Body of pancreas (tissue), 4 donors: ENCODE results near the gene ANTXRL. TPM values are rescaled to one million over a fixed set of nuclear protein-coding genes. Genes with fewer than 3 reads are reported as not detected.
"Not testable (repeated sequence)": the region's sequence is repeated elsewhere in the genome, so short reads cannot be mapped to it uniquely, and the experiment has no call there.

Source experiments
- ATAC-seq: fragments of 150-250 bp; one replicate; pipeline ENCODE4 v1.9.1; 2016
- DNase-seq, 4 donors: peaks; one replicate each; pipeline ENCODE4 v3.0.0-alpha.2; 2019
- H3K27ac ChIP-seq, 4 donors: fragments of 200-600 bp; sonication (generic); 1 replicate in 3 of 4; 2 replicates in 1 of 4; pipeline versions ENCODE4 v1.5.1 to v1.6.1; 2016 to 2019; ENCODE audit warnings: mild to moderate bottlenecking in 1 of 4, mixed read lengths in 1 of 4, moderate library complexity in 1 of 4
- H3K27me3 ChIP-seq, 2 donors: fragments of 200-600 bp; sonication (generic); one replicate each; pipeline ENCODE4 v1.6.0; 2016; ENCODE audit warnings: mild to moderate bottlenecking in 1 of 2
- H3K36me3 ChIP-seq, 2 donors: fragments of 200-600 bp; sonication (generic); replicated peaks in 1 of 2; 2 replicates each; pipeline ENCODE4 v1.5.1; 2016; ENCODE audit warnings: low read depth in 2 of 2; ENCODE audit not compliant: insufficient read depth in 1 of 2
- H3K4me1 ChIP-seq: fragments of 200-600 bp; sonication (generic); one replicate; pipeline ENCODE4 v1.6.0; 2016
- H3K4me3 ChIP-seq, 2 donors: fragments of 200-600 bp; sonication (generic); 1 replicate in 1 of 2; 2 replicates in 1 of 2; pipeline ENCODE4 v1.5.1; 2016 to 2019
- H3K9me3 ChIP-seq, 3 donors: fragments of 200-600 bp; sonication (generic); 1 replicate in 2 of 3; 2 replicates in 1 of 3; pipeline ENCODE4 v1.5.1; 2016
- POLR2A ChIP-seq, 3 donors: fragments of 450-650 bp; IDR thresholded peaks; one replicate each; pipeline ENCODE4 v1.6.1; 2016; ENCODE audit warnings: antibody characterized with exemption in 3 of 3, mild to moderate bottlenecking in 2 of 3
- WGBS, 2 donors: methylation state at CpG; one replicate each; pipeline ENCODE4 v1.1.5; 2017; 5-methylcytosine and 5-hydroxymethylcytosine counted together
- intact Hi-C: fragments of 100-400 bp; cut with DNase I; formaldehyde crosslinking; loops from one replicate; pipeline ENCODE4 v1.15.1; 2023
- total RNA-seq, 2 donors: library from RNA; depleted of rRNA; stranded (reverse); fragments of >200 nt; gene quantifications; one replicate each; pipeline ENCODE4 v1.1.0, GENCODE V29; 2016
- TF ChIP-seq, protein P1 (sequence below), 7 experiments: fragments of 450-650 bp in 4 of 7; fragments of 200-600 bp in 3 of 7; sonication (generic) in 3 of 7; IDR thresholded peaks; one replicate each; pipeline ENCODE4 v1.5.1; 2016 to 2019; ENCODE audit warnings: antibody characterized with exemption in 7 of 7

The ANTXRL gene
- total RNA-seq, 2 donors from 2014 or later: not detected

DNA sequence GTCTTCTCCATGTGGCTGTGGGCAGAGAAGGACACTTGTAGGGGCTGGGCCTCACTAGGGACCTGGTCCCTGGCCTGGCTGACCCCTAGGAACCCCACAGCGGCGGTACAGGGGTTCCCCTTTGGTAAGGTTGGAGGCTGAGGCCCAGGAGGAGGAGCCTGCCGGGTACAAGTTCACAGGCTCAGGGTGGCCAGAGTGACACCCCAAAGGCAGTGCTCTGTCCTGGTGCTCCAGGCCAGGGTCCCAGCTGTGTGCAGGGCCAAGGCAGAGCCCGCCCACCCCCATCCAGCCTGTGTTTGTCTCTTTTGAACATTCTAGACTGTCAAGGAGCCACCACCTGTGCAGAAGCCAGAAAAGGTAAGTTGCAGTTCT is 23.3 kb downstream of the ANTXRL start:
- no peak for TF ChIP-seq POLR2A (IDR thresholded peaks at IDR 0.05)
- TF ChIP-seq, protein P1, sequence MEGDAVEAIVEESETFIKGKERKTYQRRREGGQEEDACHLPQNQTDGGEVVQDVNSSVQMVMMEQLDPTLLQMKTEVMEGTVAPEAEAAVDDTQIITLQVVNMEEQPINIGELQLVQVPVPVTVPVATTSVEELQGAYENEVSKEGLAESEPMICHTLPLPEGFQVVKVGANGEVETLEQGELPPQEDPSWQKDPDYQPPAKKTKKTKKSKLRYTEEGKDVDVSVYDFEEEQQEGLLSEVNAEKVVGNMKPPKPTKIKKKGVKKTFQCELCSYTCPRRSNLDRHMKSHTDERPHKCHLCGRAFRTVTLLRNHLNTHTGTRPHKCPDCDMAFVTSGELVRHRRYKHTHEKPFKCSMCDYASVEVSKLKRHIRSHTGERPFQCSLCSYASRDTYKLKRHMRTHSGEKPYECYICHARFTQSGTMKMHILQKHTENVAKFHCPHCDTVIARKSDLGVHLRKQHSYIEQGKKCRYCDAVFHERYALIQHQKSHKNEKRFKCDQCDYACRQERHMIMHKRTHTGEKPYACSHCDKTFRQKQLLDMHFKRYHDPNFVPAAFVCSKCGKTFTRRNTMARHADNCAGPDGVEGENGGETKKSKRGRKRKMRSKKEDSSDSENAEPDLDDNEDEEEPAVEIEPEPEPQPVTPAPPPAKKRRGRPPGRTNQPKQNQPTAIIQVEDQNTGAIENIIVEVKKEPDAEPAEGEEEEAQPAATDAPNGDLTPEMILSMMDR (IDR thresholded peaks at IDR 0.05): no peak
- WGBS, 2 donors: 78 to 79% methylated on average over 4 of the region's 4 CpGs
- H3K4me3 ChIP-seq: no peak overlapping the region
- no peaks in the 10 kb centered on the region for H3K9me3 ChIP-seq
- no peak overlapping the region for H3K27ac ChIP-seq
- ATAC-seq (no peak), DNase-seq (no peak)
- peaks cover 2% of the 10 kb centered on the region for H3K4me1 ChIP-seq
- H3K27me3 ChIP-seq: no peaks in the 10 kb centered on the region
- H3K36me3 ChIP-seq: no peaks in the 10 kb centered on the region
- intact Hi-C loops: no loop called here

DNA sequence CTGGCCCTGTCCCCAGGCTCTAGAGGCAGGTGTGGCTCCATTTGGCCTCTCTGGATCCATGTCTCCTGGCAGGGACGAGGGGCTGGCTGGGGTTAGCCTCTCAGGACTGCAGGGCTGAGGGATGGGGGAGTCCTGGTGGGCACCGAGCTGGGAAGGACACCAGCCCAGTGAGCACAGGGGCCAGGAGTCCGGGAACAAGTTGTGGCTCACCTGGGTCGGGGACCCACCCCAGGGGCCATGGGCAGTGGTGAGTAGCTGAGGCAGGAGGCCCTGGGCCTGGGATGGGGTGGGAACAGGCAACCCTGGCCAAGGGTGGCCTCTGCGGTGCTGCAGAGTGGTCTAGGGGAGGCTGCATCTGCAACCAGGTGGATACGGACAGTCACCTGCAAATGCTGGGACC is 24.1 kb downstream of the ANTXRL start:
- no peaks in the 10 kb centered on the region for H3K27me3 ChIP-seq
- H3K9me3 ChIP-seq: no peaks in the 10 kb centered on the region
- no peaks in the 10 kb centered on the region for H3K36me3 ChIP-seq
- H3K4me3 ChIP-seq: no peak overlapping the region
- intact Hi-C loops: no loop called here
- no peak overlapping the region for H3K27ac ChIP-seq
- 75 to 91% methylated on average over 5 to 6 of the region's 6 CpGs for WGBS, 2 donors
- peak in 1 of 4 donors; percentile 7 for DNase-seq
- H3K4me1 ChIP-seq: peaks cover 9% of the 10 kb centered on the region
- no peak for TF ChIP-seq POLR2A (IDR thresholded peaks at IDR 0.05)
- TF ChIP-seq, protein P1 (IDR thresholded peaks at IDR 0.05): no peak
- ATAC-seq: no peak

GRCh38 chr10:46311501-46311951 is 24.7 kb downstream of the ANTXRL start:
- Histone ChIP-seq H3K36me3 (no peaks in the 10 kb centered on the region), H3K4me3 (no peak overlapping the region), H3K27me3 (no peaks in the 10 kb centered on the region), H3K9me3 (no peaks in the 10 kb centered on the region), H3K4me1 (peaks cover 9% of the 10 kb centered on the region), H3K27ac (no peak overlapping the region)
- ATAC-seq (no peak), DNase-seq (peak in 1 of 4 donors; percentile 8)
- TF ChIP-seq POLR2A (IDR thresholded peaks at IDR 0.05): no peak
- TF ChIP-seq, protein P1 (IDR thresholded peaks at IDR 0.05): no peak
- WGBS, 2 donors: 80 to 82% methylated on average over 6 to 7 of the region's 7 CpGs
- intact Hi-C loops: no loop called here

- H3K4me1 ChIP-seq, H3K36me3 ChIP-seq, H3K4me3 ChIP-seq, ATAC-seq, DNase-seq, intact Hi-C loops, H3K27ac ChIP-seq, H3K27me3 ChIP-seq, H3K9me3 ChIP-seq: not testable (repeated sequence)
- 59 to 77% methylated on average over 4 to 7 of the region's 9 CpGs for WGBS, 2 donors
Observed at GRCh38 chr10:46311961-46312431, 25.2 kb downstream of the ANTXRL start.

DNA sequence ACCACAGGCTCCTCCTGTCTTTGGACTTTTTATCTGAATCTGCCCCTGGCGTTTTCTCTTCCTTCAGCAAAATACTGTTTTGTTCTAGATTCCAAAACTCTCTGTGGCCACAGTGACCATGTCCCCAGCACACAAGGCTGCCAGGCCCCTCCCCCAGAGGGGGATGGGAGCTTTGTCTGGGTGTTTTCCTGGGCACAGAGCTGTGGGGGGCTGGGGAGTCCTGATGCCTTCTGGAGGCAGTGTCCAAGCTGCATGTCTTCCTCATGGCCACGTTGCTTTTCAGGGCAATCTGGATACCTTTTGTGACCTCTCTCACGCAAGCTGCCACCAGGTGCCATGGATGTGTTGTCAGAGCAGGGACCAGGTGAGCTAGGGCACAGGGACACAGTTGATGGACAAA is 26.2 kb downstream of the ANTXRL start:
- H3K36me3 ChIP-seq: no peaks in the 10 kb centered on the region
- intact Hi-C loops: no loop called here
- H3K27me3 ChIP-seq: no peaks in the 10 kb centered on the region
- no peak for DNase-seq
- H3K27ac ChIP-seq: no peak overlapping the region
- no peak for ATAC-seq
- TF ChIP-seq POLR2A (IDR thresholded peaks at IDR 0.05): no peak
- TF ChIP-seq, protein P1 (IDR thresholded peaks at IDR 0.05): no peak
- no peak overlapping the region for H3K4me3 ChIP-seq
- 55 to 60% methylated on average over 1 to 3 of the region's 3 CpGs for WGBS, 2 donors
- no peaks in the 10 kb centered on the region for H3K9me3 ChIP-seq
- peaks cover 9% of the 10 kb centered on the region for H3K4me1 ChIP-seq
